Amniotic stem cell (primary cell): Measurements from ENCODE around the gene ANKRD40.
A peak's percentile ranks its signal among the peaks of the same experiment; 100 is the strongest.
"Not testable (repeated sequence)": the region's sequence is repeated elsewhere in the genome, so short reads cannot be mapped to it uniquely, and the experiment has no call there.

Experiments
- DNase-seq: peaks from one replicate; lab custom pipeline; 2025; lab: John Stamatoyannopoulos, UW

Gene ANKRD40

GRCh38 chr17:50707289-50708049 is at the start of gene ANKRD40:
Gene ANKRD40 (minus strand): TSS chr17:50707914. CDS start chr17:50707654, 260 bp downstream.
- DNase-seq, result peak; percentile 83

- DNase-seq, result no peak
These were observed 46.8 kb upstream of the ANKRD40 start for GRCh38 chr17:50754521-50754920.

GRCh38 chr17:50749245-50749644 is 41.5 kb upstream of the ANKRD40 start:
- DNase-seq, result no peak

- DNase-seq, result no peak
These were observed 37.9 kb upstream of the ANKRD40 start for GRCh38 chr17:50745631-50746030.

GRCh38 chr17:50739098-50739497 is 31.4 kb upstream of the ANKRD40 start:
- DNase-seq, result no peak

GRCh38 chr17:50737118-50737698 is 29.5 kb upstream of the ANKRD40 start:
- no peak for DNase-seq

- no peak for DNase-seq
These were observed 27.6 kb upstream of the ANKRD40 start for GRCh38 chr17:50735287-50735686.

- DNase-seq, result no peak
These were observed 24.1 kb upstream of the ANKRD40 start for GRCh38 chr17:50731575-50732460.

- no peak for DNase-seq
These were observed 21.4 kb upstream of the ANKRD40 start for GRCh38 chr17:50728881-50729765.

GRCh38 chr17:50728112-50728429 is 20.4 kb upstream of the ANKRD40 start:
- no peak for DNase-seq

GRCh38 chr17:50725769-50726655 is 18.3 kb upstream of the ANKRD40 start:
- DNase-seq, result no peak

- not testable (repeated sequence) for DNase-seq
These were observed 16.9 kb upstream of the ANKRD40 start for GRCh38 chr17:50724622-50725021.

GRCh38 chr17:50722746-50723145 is 15.0 kb upstream of the ANKRD40 start:
- DNase-seq, result no peak

- no peak for DNase-seq
These were observed 13.7 kb upstream of the ANKRD40 start for GRCh38 chr17:50721194-50722010.

GRCh38 chr17:50719924-50720794 is 12.4 kb upstream of the ANKRD40 start:
- no peak for DNase-seq

- DNase-seq, result peak; percentile 84
These were observed 11.6 kb upstream of the ANKRD40 start, which contains the start of gene LUC7L3 for GRCh38 chr17:50719144-50719923. Gene LUC7L3 (plus strand): TSS chr17:50719603. CDS start chr17:50719733, 130 bp downstream.

- no peak for DNase-seq
These were observed 7.8 kb upstream of the ANKRD40 start for GRCh38 chr17:50715471-50715870.

- DNase-seq, result no peak
These were observed 4.9 kb upstream of the ANKRD40 start for GRCh38 chr17:50712641-50713040.
